Measurements from ENCODE around the gene MAP2K5. TPM values are rescaled to one million over a fixed set of nuclear protein-coding genes. Genes with fewer than 3 reads are reported as not detected.

MAP2K5 gene
- total RNA-seq, 1 donor from 2014 or later, result 30.7 TPM

DNA sequence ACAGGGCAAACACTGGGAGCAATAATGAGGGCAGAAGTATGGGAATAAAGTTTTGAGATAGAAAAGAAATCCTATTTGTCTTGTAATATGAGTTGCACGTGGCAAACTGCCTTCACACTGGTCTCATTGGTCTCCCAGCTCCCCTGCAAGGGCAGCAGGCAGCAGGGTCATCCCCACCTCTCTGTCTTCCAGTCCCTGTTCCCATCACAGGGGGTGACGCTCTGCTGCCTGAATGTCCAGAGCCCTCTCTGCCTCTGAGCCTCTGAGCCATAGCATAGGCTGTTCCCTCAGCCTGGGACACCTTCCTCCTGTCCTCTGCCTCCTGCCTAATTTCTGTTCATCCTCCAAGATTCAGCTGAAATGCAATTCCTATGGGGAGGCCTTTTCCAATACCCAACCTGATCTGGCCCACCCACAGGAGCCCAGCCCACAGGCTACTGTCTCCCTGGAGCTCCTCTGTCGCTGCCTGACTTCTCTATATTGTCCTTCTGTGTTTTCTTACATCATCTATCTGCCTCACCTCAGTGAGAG is 270.7 kb downstream of the MAP2K5 start:
- H3K36me3 Mint-ChIP-seq (ENCODE audit: insufficient read depth), result peaks cover 1% of the 10 kb centered on the region
- no peak for TF ChIP-seq CTCF (IDR thresholded peaks at IDR 0.05; ENCODE audit: unreplicated experiment)

DNA sequence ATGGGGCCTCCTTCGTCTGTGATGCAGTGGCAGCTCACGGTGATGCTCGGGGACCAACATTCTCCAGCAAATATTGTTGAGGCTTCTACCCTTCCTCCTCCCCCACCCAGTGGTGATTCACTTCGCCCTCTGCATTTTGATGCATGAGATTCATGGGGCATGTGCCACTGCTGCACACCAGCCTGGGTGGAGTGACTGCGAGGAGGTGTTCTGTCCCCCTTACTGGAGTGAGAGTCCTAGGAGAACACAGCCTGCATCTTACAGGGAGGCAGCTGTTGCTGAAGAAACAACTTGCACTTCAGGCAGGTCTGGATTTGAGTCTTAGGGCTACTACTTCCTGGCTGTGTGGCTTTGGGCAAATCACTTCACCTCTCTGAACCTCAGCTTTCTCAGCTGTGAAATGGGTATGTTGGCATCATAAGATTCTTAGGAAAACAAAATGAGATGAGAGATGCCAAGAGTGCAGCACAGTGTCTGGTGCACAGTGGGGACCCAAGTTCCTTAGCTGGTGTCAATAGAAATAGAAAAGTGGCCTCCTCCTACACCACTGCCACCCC is 272.6 kb downstream of the MAP2K5 start:
- H3K4me1 Mint-ChIP-seq (ENCODE audit: low read depth), result peaks cover 17% of the 10 kb centered on the region
- H3K9me3 Mint-ChIP-seq (ENCODE audit: low read depth), result peaks cover 4% of the 10 kb centered on the region
- peaks cover 43% of the 10 kb centered on the region for H3K27me3 Mint-ChIP-seq
- H3K36me3 Mint-ChIP-seq (ENCODE audit: insufficient read depth), result no peaks in the 10 kb centered on the region
- no peak for TF ChIP-seq CTCF (IDR thresholded peaks at IDR 0.05; ENCODE audit: unreplicated experiment)
- H3K4me3 Mint-ChIP-seq (ENCODE audit: low read depth), result no peak overlapping the region
- no peak for DNase-seq (ENCODE audit: low spot score, unreplicated experiment)
- H3K27ac Mint-ChIP-seq, result no peak overlapping the region

More for the DNA sequence above, 270.7 kb downstream of the MAP2K5 start:
- H3K4me3 Mint-ChIP-seq (ENCODE audit: low read depth), result no peak overlapping the region
- no peak overlapping the region for H3K27ac Mint-ChIP-seq
- peaks cover 4% of the 10 kb centered on the region for H3K9me3 Mint-ChIP-seq (ENCODE audit: low read depth)
- no peak for DNase-seq (ENCODE audit: low spot score, unreplicated experiment)
- H3K27me3 Mint-ChIP-seq, result peaks cover 27% of the 10 kb centered on the region
- H3K4me1 Mint-ChIP-seq (ENCODE audit: low read depth), result peaks cover 17% of the 10 kb centered on the region

DNA sequence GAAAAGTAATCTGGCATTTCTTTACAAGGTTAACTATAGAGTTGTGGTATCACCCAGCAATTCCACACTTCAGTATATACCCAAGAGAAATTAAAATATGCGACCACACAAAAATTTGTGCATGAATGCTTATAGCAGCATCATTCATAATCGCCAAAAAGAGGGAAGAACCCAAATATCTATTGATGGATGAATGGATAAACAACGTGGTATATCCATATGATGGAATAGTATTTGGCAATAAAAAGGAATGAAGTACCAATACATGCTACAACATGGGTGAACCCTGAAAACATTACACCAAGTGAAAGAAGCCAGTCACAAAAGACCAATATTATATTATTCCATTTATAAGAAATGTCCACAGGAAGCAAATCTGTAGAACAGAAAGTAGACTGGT is 274.2 kb downstream of the MAP2K5 start:
- H3K36me3 Mint-ChIP-seq (ENCODE audit: insufficient read depth), result no peaks in the 10 kb centered on the region
- TF ChIP-seq CTCF (IDR thresholded peaks at IDR 0.05; ENCODE audit: unreplicated experiment), result no peak
- H3K27me3 Mint-ChIP-seq, result peaks cover 59% of the 10 kb centered on the region
- peaks cover 21% of the 10 kb centered on the region for H3K4me1 Mint-ChIP-seq (ENCODE audit: low read depth)
- no peak overlapping the region for H3K4me3 Mint-ChIP-seq (ENCODE audit: low read depth)
- no peak overlapping the region for H3K27ac Mint-ChIP-seq
- H3K9me3 Mint-ChIP-seq (ENCODE audit: low read depth), result peaks cover 4% of the 10 kb centered on the region
- DNase-seq (ENCODE audit: low spot score, unreplicated experiment), result no peak

DNA sequence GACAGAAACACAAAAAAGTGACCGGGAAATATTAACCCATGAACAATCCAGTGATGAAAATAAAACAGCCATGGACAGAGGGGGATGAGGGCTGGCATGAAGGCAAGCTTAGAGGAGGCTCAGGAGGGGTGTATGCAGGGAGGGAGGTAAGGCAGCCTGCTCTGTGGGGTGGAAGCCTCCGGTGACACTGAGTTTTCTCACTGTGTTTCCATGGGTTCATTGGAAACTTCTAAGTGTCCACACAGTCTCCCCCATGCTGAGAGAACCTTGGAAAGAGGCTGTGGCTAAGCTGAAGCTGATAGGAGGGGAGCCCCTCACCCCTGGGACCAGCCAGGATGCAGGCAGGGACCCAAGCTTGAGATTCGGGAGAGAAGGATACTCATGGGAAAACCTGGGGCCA is 276.0 kb downstream of the MAP2K5 start:
- TF ChIP-seq CTCF (IDR thresholded peaks at IDR 0.05; ENCODE audit: unreplicated experiment), result no peak
- DNase-seq (ENCODE audit: low spot score, unreplicated experiment), result no peak
- H3K36me3 Mint-ChIP-seq (ENCODE audit: insufficient read depth), result no peaks in the 10 kb centered on the region
- H3K27ac Mint-ChIP-seq, result no peak overlapping the region
- peaks cover 13% of the 10 kb centered on the region for H3K4me1 Mint-ChIP-seq (ENCODE audit: low read depth)
- peaks cover 4% of the 10 kb centered on the region for H3K9me3 Mint-ChIP-seq (ENCODE audit: low read depth)
- H3K4me3 Mint-ChIP-seq (ENCODE audit: low read depth), result no peak overlapping the region
- peaks cover 70% of the 10 kb centered on the region for H3K27me3 Mint-ChIP-seq

DNA sequence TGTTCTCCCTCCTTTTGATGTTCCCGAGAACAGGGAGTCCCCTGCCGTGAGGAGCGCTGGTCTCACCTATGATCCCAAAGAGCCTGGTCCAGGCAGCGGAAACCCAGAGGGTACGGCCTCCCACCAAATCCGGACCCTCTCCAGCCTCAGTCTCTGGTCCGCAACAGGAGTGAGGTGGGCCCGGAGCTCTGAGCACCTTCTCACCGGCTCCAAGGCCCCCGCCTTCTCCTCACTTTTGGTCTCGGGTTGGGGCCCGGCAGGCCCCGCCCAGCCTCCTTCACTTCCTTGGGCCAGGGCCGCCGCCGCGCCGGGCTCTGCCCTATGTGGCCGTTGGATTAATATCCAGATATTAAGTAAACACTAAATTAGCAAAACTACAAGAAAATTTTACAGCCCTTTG is 277.1 kb downstream of the MAP2K5 start:
- Mint-ChIP-seq H3K4me1 (ENCODE audit: low read depth) (peaks cover 17% of the 10 kb centered on the region), H3K27ac (no peak overlapping the region), H3K36me3 (ENCODE audit: insufficient read depth) (no peaks in the 10 kb centered on the region), H3K4me3 (ENCODE audit: low read depth) (no peak overlapping the region), H3K9me3 (ENCODE audit: low read depth) (peaks cover 4% of the 10 kb centered on the region), H3K27me3 (peaks cover 81% of the 10 kb centered on the region)
- no peak for TF ChIP-seq CTCF (IDR thresholded peaks at IDR 0.05; ENCODE audit: unreplicated experiment)
- DNase-seq (ENCODE audit: low spot score, unreplicated experiment), result no peak
